WTC11 (cell line): ENCODE measurements around the gene SIT1.

Experiments
- TF ChIP-seq, protein P1 (sequence below): fragments of 200-600 bp; IDR thresholded peaks from 2 replicates; pipeline ENCODE4 v1.8.0; 2022; ENCODE audit warnings: antibody characterized with exemption
- TF ChIP-seq, protein P2 (sequence below): sonication (generic); formaldehyde crosslinking; IDR thresholded peaks from 2 replicates; pipeline ENCODE4 v1.8.1; 2023; ENCODE audit warnings: mild to moderate bottlenecking, missing genetic modification reagents, moderate library complexity
- TF ChIP-seq, protein P3 (sequence below): sonication (generic); formaldehyde crosslinking; IDR thresholded peaks from 2 replicates; pipeline ENCODE4 v1.8.0; 2022; ENCODE audit warnings: mild to moderate bottlenecking, missing genetic modification reagents

DNA sequence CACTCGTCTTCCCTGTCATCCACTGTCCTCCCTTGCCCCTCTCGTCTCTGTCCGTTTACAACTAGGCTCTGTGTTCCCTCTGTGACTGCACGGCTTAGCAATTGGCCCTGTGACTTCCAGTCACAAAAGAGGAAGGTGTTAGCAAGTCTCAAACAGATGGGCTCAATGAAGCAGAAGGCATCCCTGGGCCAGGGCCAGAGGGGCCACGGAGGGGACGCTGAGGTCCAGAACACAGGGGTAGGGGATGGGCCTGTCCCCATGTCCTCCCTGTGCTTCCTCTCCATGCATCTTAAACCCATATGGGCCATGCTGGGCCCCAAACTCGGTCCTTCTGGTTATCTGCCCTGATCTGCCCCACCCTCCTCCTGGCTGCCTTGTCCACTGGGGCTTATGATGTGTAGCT is 32.4 kb downstream of the SIT1 start, which contains the start of gene CD72:
- TF ChIP-seq, protein P1, sequence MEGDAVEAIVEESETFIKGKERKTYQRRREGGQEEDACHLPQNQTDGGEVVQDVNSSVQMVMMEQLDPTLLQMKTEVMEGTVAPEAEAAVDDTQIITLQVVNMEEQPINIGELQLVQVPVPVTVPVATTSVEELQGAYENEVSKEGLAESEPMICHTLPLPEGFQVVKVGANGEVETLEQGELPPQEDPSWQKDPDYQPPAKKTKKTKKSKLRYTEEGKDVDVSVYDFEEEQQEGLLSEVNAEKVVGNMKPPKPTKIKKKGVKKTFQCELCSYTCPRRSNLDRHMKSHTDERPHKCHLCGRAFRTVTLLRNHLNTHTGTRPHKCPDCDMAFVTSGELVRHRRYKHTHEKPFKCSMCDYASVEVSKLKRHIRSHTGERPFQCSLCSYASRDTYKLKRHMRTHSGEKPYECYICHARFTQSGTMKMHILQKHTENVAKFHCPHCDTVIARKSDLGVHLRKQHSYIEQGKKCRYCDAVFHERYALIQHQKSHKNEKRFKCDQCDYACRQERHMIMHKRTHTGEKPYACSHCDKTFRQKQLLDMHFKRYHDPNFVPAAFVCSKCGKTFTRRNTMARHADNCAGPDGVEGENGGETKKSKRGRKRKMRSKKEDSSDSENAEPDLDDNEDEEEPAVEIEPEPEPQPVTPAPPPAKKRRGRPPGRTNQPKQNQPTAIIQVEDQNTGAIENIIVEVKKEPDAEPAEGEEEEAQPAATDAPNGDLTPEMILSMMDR = no peak
- TF ChIP-seq, protein P2, sequence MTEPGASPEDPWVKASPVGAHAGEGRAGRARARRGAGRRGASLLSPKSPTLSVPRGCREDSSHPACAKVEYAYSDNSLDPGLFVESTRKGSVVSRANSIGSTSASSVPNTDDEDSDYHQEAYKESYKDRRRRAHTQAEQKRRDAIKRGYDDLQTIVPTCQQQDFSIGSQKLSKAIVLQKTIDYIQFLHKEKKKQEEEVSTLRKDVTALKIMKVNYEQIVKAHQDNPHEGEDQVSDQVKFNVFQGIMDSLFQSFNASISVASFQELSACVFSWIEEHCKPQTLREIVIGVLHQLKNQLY (CRISPR knock-in tag) = no peak
- TF ChIP-seq, protein P3, sequence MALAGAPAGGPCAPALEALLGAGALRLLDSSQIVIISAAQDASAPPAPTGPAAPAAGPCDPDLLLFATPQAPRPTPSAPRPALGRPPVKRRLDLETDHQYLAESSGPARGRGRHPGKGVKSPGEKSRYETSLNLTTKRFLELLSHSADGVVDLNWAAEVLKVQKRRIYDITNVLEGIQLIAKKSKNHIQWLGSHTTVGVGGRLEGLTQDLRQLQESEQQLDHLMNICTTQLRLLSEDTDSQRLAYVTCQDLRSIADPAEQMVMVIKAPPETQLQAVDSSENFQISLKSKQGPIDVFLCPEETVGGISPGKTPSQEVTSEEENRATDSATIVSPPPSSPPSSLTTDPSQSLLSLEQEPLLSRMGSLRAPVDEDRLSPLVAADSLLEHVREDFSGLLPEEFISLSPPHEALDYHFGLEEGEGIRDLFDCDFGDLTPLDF = no peak
